Measurements from ENCODE around the gene EHD4.

EHD4 gene

GRCh38 chr15:41848631-41849030, 123.7 kb downstream of the EHD4 start:
- no peaks in the 10 kb centered on the region for H3K27me3 ChIP-seq (ENCODE audit: insufficient read depth, insufficient read length)
- peaks cover 11% of the 10 kb centered on the region for H3K4me1 ChIP-seq (ENCODE audit: insufficient read depth, insufficient read length)
- peaks cover 51% of the 10 kb centered on the region for H3K36me3 ChIP-seq (ENCODE audit: insufficient read depth, insufficient read length, low read length)
- no peak overlapping the region for H3K4me3 ChIP-seq (ENCODE audit: insufficient read length, low read depth)
- no peak overlapping the region for H3K9ac ChIP-seq (ENCODE audit: insufficient read length, low read depth)
- TF ChIP-seq ZNF274 (IDR thresholded peaks at IDR 0.05; ENCODE audit: low read depth, low read length), result no peak
- TF ChIP-seq YY1 (IDR thresholded peaks at IDR 0.05; ENCODE audit: insufficient read depth, insufficient read length), result no peak
- TF ChIP-seq SUZ12 (IDR thresholded peaks at IDR 0.05; ENCODE audit: extremely low read depth, insufficient read depth, insufficient read length), result no peak
- no peaks in the 10 kb centered on the region for H3K9me3 ChIP-seq (ENCODE audit: insufficient read depth, low read length)
- no peak for DNase-seq (ENCODE audit: low read depth, low spot score)

GRCh38 chr15:41847981-41848380, 124.4 kb downstream of the EHD4 start:
- Histone ChIP-seq H3K4me3 (ENCODE audit: insufficient read length, low read depth) (no peak overlapping the region), H3K36me3 (ENCODE audit: insufficient read depth, insufficient read length, low read length) (peaks cover 53% of the 10 kb centered on the region), H3K4me1 (ENCODE audit: insufficient read depth, insufficient read length) (peaks cover 9% of the 10 kb centered on the region), H3K9ac (ENCODE audit: insufficient read length, low read depth) (no peak overlapping the region), H3K9me3 (ENCODE audit: insufficient read depth, low read length) (no peaks in the 10 kb centered on the region), H3K27me3 (ENCODE audit: insufficient read depth, insufficient read length) (no peaks in the 10 kb centered on the region)
- no peak for TF ChIP-seq YY1 (IDR thresholded peaks at IDR 0.05; ENCODE audit: insufficient read depth, insufficient read length)
- TF ChIP-seq ZNF274 (IDR thresholded peaks at IDR 0.05; ENCODE audit: low read depth, low read length), result no peak
- no peak for TF ChIP-seq SUZ12 (IDR thresholded peaks at IDR 0.05; ENCODE audit: extremely low read depth, insufficient read depth, insufficient read length)
- no peak for DNase-seq (ENCODE audit: low read depth, low spot score)

GRCh38 chr15:41847206-41847605, 125.2 kb downstream of the EHD4 start:
- peaks cover 55% of the 10 kb centered on the region for H3K36me3 ChIP-seq (ENCODE audit: insufficient read depth, insufficient read length, low read length)

More at GRCh38 chr15:41847206-41847605, 125.2 kb downstream of the EHD4 start:
- no peaks in the 10 kb centered on the region for H3K9me3 ChIP-seq (ENCODE audit: insufficient read depth, low read length)
- H3K4me1 ChIP-seq (ENCODE audit: insufficient read depth, insufficient read length), result peaks cover 9% of the 10 kb centered on the region
- no peaks in the 10 kb centered on the region for H3K27me3 ChIP-seq (ENCODE audit: insufficient read depth, insufficient read length)
- no peak overlapping the region for H3K4me3 ChIP-seq (ENCODE audit: insufficient read length, low read depth)
- DNase-seq (ENCODE audit: low read depth, low spot score), result no peak
- no peak overlapping the region for H3K9ac ChIP-seq (ENCODE audit: insufficient read length, low read depth)
- TF ChIP-seq YY1 (IDR thresholded peaks at IDR 0.05; ENCODE audit: insufficient read depth, insufficient read length) (no peak), SUZ12 (IDR thresholded peaks at IDR 0.05; ENCODE audit: extremely low read depth, insufficient read depth, insufficient read length) (no peak), ZNF274 (IDR thresholded peaks at IDR 0.05; ENCODE audit: low read depth, low read length) (no peak)
